Liver (tissue), 3 donors: Measurements from ENCODE around the gene CELA3B.
"Not testable (repeated sequence)": the region's sequence is repeated elsewhere in the genome, so short reads cannot be mapped to it uniquely, and the experiment has no call there.

Experiments used
- ATF3 ChIP-seq: IDR thresholded peaks from 2 replicates; pipeline ENCODE4 v1.6.1; 2016; ENCODE audit warnings: antibody characterized with exemption
- CTCF ChIP-seq: fragments of 150-350 bp; IDR thresholded peaks from 2 replicates; pipeline ENCODE4 v1.5.1; 2017; ENCODE audit warnings: improper control_type of control experiment, low read depth, low read length; ENCODE audit not compliant: missing input control
- GABPA ChIP-seq, 2 donors: IDR thresholded peaks in 1 of 2; conservative IDR thresholded peaks in 1 of 2; 2 replicates each; pipeline ENCODE4 v1.6.1; 2016; ENCODE audit warnings: antibody characterized with exemption in 2 of 2, mild to moderate bottlenecking in 1 of 2, moderate library complexity in 1 of 2
- HNF4A ChIP-seq, 2 donors: conservative IDR thresholded peaks; 2 replicates each; pipeline ENCODE4 v1.6.1; 2016; ENCODE audit warnings: antibody characterized with exemption in 2 of 2, mild to moderate bottlenecking in 2 of 2
- JUND ChIP-seq, 2 donors: IDR thresholded peaks; 2 replicates each; pipeline ENCODE4 v1.6.1; 2016; ENCODE audit warnings: antibody characterized with exemption in 2 of 2
- MAX ChIP-seq: IDR thresholded peaks from 2 replicates; pipeline ENCODE4 v1.6.1; 2016; ENCODE audit warnings: antibody characterized with exemption
- REST ChIP-seq: IDR thresholded peaks from 2 replicates; pipeline ENCODE4 v1.6.1; 2016; ENCODE audit warnings: antibody characterized with exemption, mild to moderate bottlenecking
- SP1 ChIP-seq: IDR thresholded peaks from 2 replicates; pipeline ENCODE4 v1.6.1; 2018; ENCODE audit warnings: antibody characterized with exemption, mild to moderate bottlenecking
- YY1 ChIP-seq: IDR thresholded peaks from 2 replicates; pipeline ENCODE4 v1.6.1; 2016; ENCODE audit warnings: antibody characterized with exemption, mild to moderate bottlenecking
- donor health status: healthy.
- donor health status: healthy.

- not testable (repeated sequence) for TF ChIP-seq ATF3; JUND (IDR thresholded peaks at IDR 0.05); CTCF; SP1; REST; YY1; MAX; GABPA (IDR thresholded peaks at IDR 0.05 in 1 of 2, conservative IDR thresholded peaks at IDR 0.05 in 1 of 2); HNF4A (conservative IDR thresholded peaks at IDR 0.05)
Measured at GRCh38 chr1:21975296-21975695, 1.5 kb upstream of the CELA3B start.
